ENCODE results near the gene WDR82. TPM values are rescaled to one million over a fixed set of nuclear protein-coding genes. Genes with fewer than 3 reads are reported as not detected.

The WDR82 gene
- total and polyA plus RNA-seq, 10 of the 15 experiments (the other 5 are each of a cell fraction or from before 2014, with no cell fraction given), result 10.1 to 82.4 (median 48.7) TPM

GRCh38 chr3:52245322-52246263, 32.9 kb downstream of the WDR82 start, which contains the start of gene PPM1M (continued):
- TF ChIP-seq MAX (IDR thresholded peaks at IDR 0.05; ENCODE audit: low read depth, low read length), result peak; percentile 51; the same call in 1 of the 2 replicates
- TF ChIP-seq EZH2 (IDR thresholded peaks at IDR 0.05; ENCODE audit: borderline replicate concordance, control insufficient read depth, low read depth, low read length), result no peak
- TF ChIP-seq EP300 (IDR thresholded peaks at IDR 0.05; ENCODE audit: borderline replicate concordance in 1 of 2, control insufficient read depth in 1 of 2, low read depth in 2 of 2, low read length in 2 of 2), result no peak
- TF ChIP-seq CUX1 (IDR thresholded peaks at IDR 0.05; ENCODE audit: insufficient replicate concordance, low read depth, low read length), result no peak
- TF ChIP-seq PKNOX1 (IDR thresholded peaks at IDR 0.05), result peak; percentile 84
- no peak for TF ChIP-seq KDM1A (IDR thresholded peaks at IDR 0.05; ENCODE audit: borderline replicate concordance)
- no peak for TF ChIP-seq TCF7 (IDR thresholded peaks at IDR 0.05; ENCODE audit: borderline replicate concordance)
- no peak for TF ChIP-seq PAX8 (IDR thresholded peaks at IDR 0.05)
- TF ChIP-seq ZNF207 (IDR thresholded peaks at IDR 0.05; ENCODE audit: borderline replicate concordance), result no peak
- TF ChIP-seq ZNF622 (IDR thresholded peaks at IDR 0.05), result no peak
- peak; percentile 45; the same call in 1 of the 2 replicates for TF ChIP-seq NKRF (conservative IDR thresholded peaks at IDR 0.05)
- no peak for TF ChIP-seq SIX5 (IDR thresholded peaks at IDR 0.05; ENCODE audit: low read depth, low read length, severe bottlenecking)
- TF ChIP-seq YY1 (IDR thresholded peaks at IDR 0.05; ENCODE audit: low read depth, low read length), result 0 out of 2 replicates have a peak, but pooled peaks have one; percentile 29
- TF ChIP-seq ZNF384 (IDR thresholded peaks at IDR 0.05; ENCODE audit: borderline replicate concordance, low read depth, low read length), result no peak
- peak; percentile 42; the same call in 1 of the 2 replicates for TF ChIP-seq SMARCA5 (IDR thresholded peaks at IDR 0.05)
- TF ChIP-seq NR2C1 (IDR thresholded peaks at IDR 0.05), result 0 out of 2 replicates have a peak, but pooled peaks have one; percentile 43
